Measurements from ENCODE around the gene TSHZ2.
A peak's percentile ranks its signal among the peaks of the same experiment; 100 is the strongest.
"Not testable (repeated sequence)": the region's sequence is repeated elsewhere in the genome, so short reads cannot be mapped to it uniquely, and the experiment has no call there.

The TSHZ2 gene

DNA sequence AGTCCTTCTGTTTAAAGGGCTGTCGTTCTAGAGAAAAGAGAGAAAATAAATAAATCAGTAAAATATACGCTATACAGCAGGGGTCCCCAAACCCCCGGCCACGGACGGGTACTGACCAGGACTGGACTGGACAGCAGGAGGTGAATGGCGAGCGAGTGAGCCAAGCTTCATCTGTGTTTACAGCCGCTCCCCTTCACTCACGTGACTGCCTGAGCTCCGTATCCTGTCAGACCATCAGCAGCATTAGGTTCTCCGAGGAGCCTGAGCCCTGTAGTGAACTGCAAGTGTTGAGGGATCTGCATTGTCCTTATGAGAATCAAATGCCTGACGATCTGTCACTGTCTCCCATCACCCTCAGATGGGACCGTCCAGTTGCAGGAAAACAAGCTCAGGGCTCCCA is 545.0 kb downstream of the TSHZ2 start:
- ChIA-PET CTCF (no interaction called here), POLR2A (no interaction called here)
- Histone ChIP-seq H3K4me3 (ENCODE audit: control insufficient read depth in 1 of 7, extremely low read depth in 1 of 7, insufficient read depth in 4 of 7, low read depth in 2 of 7, low read length in 6 of 7) (no peak overlapping the region), H3K9me3 (ENCODE audit: control extremely low read depth in 1 of 5, control insufficient read depth in 4 of 5, insufficient read depth in 2 of 5, low read depth in 1 of 5, low read length in 4 of 5) (no peaks in the 10 kb centered on the region), H3K27me3 (replicated peaks in 2 of 5; ENCODE audit: control insufficient read depth in 4 of 5, insufficient read depth in 5 of 5, low read length in 4 of 5) (no peaks in the 10 kb centered on the region), H3K4me1 (ENCODE audit: control extremely low read depth in 1 of 4, control insufficient read depth in 4 of 4, insufficient read depth in 4 of 4, low read length in 3 of 4) (no peaks in the 10 kb centered on the region), H3K27ac (ENCODE audit: insufficient read depth in 1 of 2, low read depth in 1 of 2, low read length in 2 of 2, poor library complexity in 1 of 2, severe bottlenecking in 2 of 2) (no peak overlapping the region), H3K36me3 (ENCODE audit: control insufficient read depth in 4 of 4, insufficient read depth in 4 of 4, low read length in 3 of 4) (no peaks in the 10 kb centered on the region)
- DNase-seq = no peak
- 96% methylated on average over 10 of the region's 13 CpGs for WGBS (ENCODE audit: insufficient coverage)

DNA sequence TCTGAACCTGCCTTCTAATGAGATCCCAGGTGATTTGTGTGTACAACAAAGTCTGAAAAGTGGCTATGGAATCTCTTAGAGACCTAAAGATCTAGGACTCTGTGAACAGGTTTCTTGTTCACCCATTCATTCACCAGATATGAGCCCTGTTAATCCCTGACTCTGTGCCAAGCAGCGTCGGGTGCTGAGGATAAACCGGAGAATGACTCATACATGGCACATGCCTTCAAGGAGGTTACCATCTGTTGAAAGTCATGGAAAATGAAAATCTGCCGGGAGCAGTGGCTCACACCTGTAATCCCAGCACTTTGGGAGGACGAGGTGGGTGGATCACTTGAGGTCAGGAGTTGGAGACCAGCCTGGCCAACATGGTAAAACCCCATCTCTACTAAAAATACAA is 549.3 kb downstream of the TSHZ2 start:
- 100% methylated on average over 4 of the region's 5 CpGs for WGBS (ENCODE audit: insufficient coverage)
- CTCF ChIA-PET = not testable (repeated sequence)

GRCh38 chr20:53522026-53522425 is 549.9 kb downstream of the TSHZ2 start:
- Histone ChIP-seq H3K27ac (ENCODE audit: insufficient read depth in 1 of 2, low read depth in 1 of 2, low read length in 2 of 2, poor library complexity in 1 of 2, severe bottlenecking in 2 of 2) (no peak overlapping the region), H3K4me1 (ENCODE audit: control extremely low read depth in 1 of 4, control insufficient read depth in 4 of 4, insufficient read depth in 4 of 4, low read length in 3 of 4) (no peaks in the 10 kb centered on the region), H3K36me3 (ENCODE audit: control insufficient read depth in 4 of 4, insufficient read depth in 4 of 4, low read length in 3 of 4) (no peaks in the 10 kb centered on the region), H3K27me3 (replicated peaks in 2 of 5; ENCODE audit: control insufficient read depth in 4 of 5, insufficient read depth in 5 of 5, low read length in 4 of 5) (no peaks in the 10 kb centered on the region), H3K9me3 (ENCODE audit: control extremely low read depth in 1 of 5, control insufficient read depth in 4 of 5, insufficient read depth in 2 of 5, low read depth in 1 of 5, low read length in 4 of 5) (no peaks in the 10 kb centered on the region), H3K4me3 (ENCODE audit: control insufficient read depth in 1 of 7, extremely low read depth in 1 of 7, insufficient read depth in 4 of 7, low read depth in 2 of 7, low read length in 6 of 7) (no peak overlapping the region)
- WGBS (ENCODE audit: insufficient coverage) = 75% methylated on average over 2 of the region's 3 CpGs
- ChIA-PET CTCF (no interaction called here), POLR2A (no interaction called here)
- no peak for DNase-seq

More for the DNA sequence above, 549.3 kb downstream of the TSHZ2 start:
- H3K36me3 ChIP-seq (ENCODE audit: control insufficient read depth in 4 of 4, insufficient read depth in 4 of 4, low read length in 3 of 4); H3K4me1 ChIP-seq (ENCODE audit: control extremely low read depth in 1 of 4, control insufficient read depth in 4 of 4, insufficient read depth in 4 of 4, low read length in 3 of 4); POLR2A ChIA-PET; H3K27me3 ChIP-seq (replicated peaks in 2 of 5; ENCODE audit: control insufficient read depth in 4 of 5, insufficient read depth in 5 of 5, low read length in 4 of 5); H3K4me3 ChIP-seq (ENCODE audit: control insufficient read depth in 1 of 7, extremely low read depth in 1 of 7, insufficient read depth in 4 of 7, low read depth in 2 of 7, low read length in 6 of 7); DNase-seq; H3K9me3 ChIP-seq (ENCODE audit: control extremely low read depth in 1 of 5, control insufficient read depth in 4 of 5, insufficient read depth in 2 of 5, low read depth in 1 of 5, low read length in 4 of 5); H3K27ac ChIP-seq (ENCODE audit: insufficient read depth in 1 of 2, low read depth in 1 of 2, low read length in 2 of 2, poor library complexity in 1 of 2, severe bottlenecking in 2 of 2): not testable (repeated sequence)

- Histone ChIP-seq H3K4me3 (ENCODE audit: control insufficient read depth in 1 of 7, extremely low read depth in 1 of 7, insufficient read depth in 4 of 7, low read depth in 2 of 7, low read length in 6 of 7) (no peak overlapping the region), H3K36me3 (ENCODE audit: control insufficient read depth in 4 of 4, insufficient read depth in 4 of 4, low read length in 3 of 4) (no peaks in the 10 kb centered on the region), H3K27ac (ENCODE audit: insufficient read depth in 1 of 2, low read depth in 1 of 2, low read length in 2 of 2, poor library complexity in 1 of 2, severe bottlenecking in 2 of 2) (no peak overlapping the region), H3K9me3 (ENCODE audit: control extremely low read depth in 1 of 5, control insufficient read depth in 4 of 5, insufficient read depth in 2 of 5, low read depth in 1 of 5, low read length in 4 of 5) (no peaks in the 10 kb centered on the region), H3K27me3 (replicated peaks in 2 of 5; ENCODE audit: control insufficient read depth in 4 of 5, insufficient read depth in 5 of 5, low read length in 4 of 5) (no peaks in the 10 kb centered on the region), H3K4me1 (ENCODE audit: control extremely low read depth in 1 of 4, control insufficient read depth in 4 of 4, insufficient read depth in 4 of 4, low read length in 3 of 4) (no peaks in the 10 kb centered on the region)
- ChIA-PET CTCF (no interaction called here), POLR2A (no interaction called here)
- no peak for DNase-seq
- WGBS (ENCODE audit: insufficient coverage) = 77% methylated on average over 5 of the region's 5 CpGs
Observed at GRCh38 chr20:53522696-53523095, 550.5 kb downstream of the TSHZ2 start.

- H3K27me3 ChIP-seq (replicated peaks in 2 of 5; ENCODE audit: control insufficient read depth in 4 of 5, insufficient read depth in 5 of 5, low read length in 4 of 5); H3K4me1 ChIP-seq (ENCODE audit: control extremely low read depth in 1 of 4, control insufficient read depth in 4 of 4, insufficient read depth in 4 of 4, low read length in 3 of 4); CTCF ChIA-PET; H3K4me3 ChIP-seq (ENCODE audit: control insufficient read depth in 1 of 7, extremely low read depth in 1 of 7, insufficient read depth in 4 of 7, low read depth in 2 of 7, low read length in 6 of 7); DNase-seq; H3K36me3 ChIP-seq (ENCODE audit: control insufficient read depth in 4 of 4, insufficient read depth in 4 of 4, low read length in 3 of 4); H3K27ac ChIP-seq (ENCODE audit: insufficient read depth in 1 of 2, low read depth in 1 of 2, low read length in 2 of 2, poor library complexity in 1 of 2, severe bottlenecking in 2 of 2); POLR2A ChIA-PET; H3K9me3 ChIP-seq (ENCODE audit: control extremely low read depth in 1 of 5, control insufficient read depth in 4 of 5, insufficient read depth in 2 of 5, low read depth in 1 of 5, low read length in 4 of 5): not testable (repeated sequence)
- 100% methylated on average over 1 of the region's 2 CpGs for whole genome bisulfite sequencing (ENCODE audit: insufficient coverage)
Observed at GRCh38 chr20:53523615-53524014, 551.5 kb downstream of the TSHZ2 start.

GRCh38 chr20:53524589-53525312 is 552.6 kb downstream of the TSHZ2 start:
- Histone ChIP-seq H3K4me1 (ENCODE audit: control extremely low read depth in 1 of 4, control insufficient read depth in 4 of 4, insufficient read depth in 4 of 4, low read length in 3 of 4) (no peaks in the 10 kb centered on the region), H3K36me3 (ENCODE audit: control insufficient read depth in 4 of 4, insufficient read depth in 4 of 4, low read length in 3 of 4) (no peaks in the 10 kb centered on the region), H3K4me3 (ENCODE audit: control insufficient read depth in 1 of 7, extremely low read depth in 1 of 7, insufficient read depth in 4 of 7, low read depth in 2 of 7, low read length in 6 of 7) (peak overlapping the region in 1 of 7 experiments; percentile 7), H3K9me3 (ENCODE audit: control extremely low read depth in 1 of 5, control insufficient read depth in 4 of 5, insufficient read depth in 2 of 5, low read depth in 1 of 5, low read length in 4 of 5) (no peaks in the 10 kb centered on the region), H3K27ac (ENCODE audit: insufficient read depth in 1 of 2, low read depth in 1 of 2, low read length in 2 of 2, poor library complexity in 1 of 2, severe bottlenecking in 2 of 2) (no peak overlapping the region), H3K27me3 (replicated peaks in 2 of 5; ENCODE audit: control insufficient read depth in 4 of 5, insufficient read depth in 5 of 5, low read length in 4 of 5) (no peaks in the 10 kb centered on the region)
- WGBS (ENCODE audit: insufficient coverage) = 94% methylated on average over 11 of the region's 13 CpGs
- ChIA-PET CTCF (no interaction called here), POLR2A (no interaction called here)
- no peak for DNase-seq

DNA sequence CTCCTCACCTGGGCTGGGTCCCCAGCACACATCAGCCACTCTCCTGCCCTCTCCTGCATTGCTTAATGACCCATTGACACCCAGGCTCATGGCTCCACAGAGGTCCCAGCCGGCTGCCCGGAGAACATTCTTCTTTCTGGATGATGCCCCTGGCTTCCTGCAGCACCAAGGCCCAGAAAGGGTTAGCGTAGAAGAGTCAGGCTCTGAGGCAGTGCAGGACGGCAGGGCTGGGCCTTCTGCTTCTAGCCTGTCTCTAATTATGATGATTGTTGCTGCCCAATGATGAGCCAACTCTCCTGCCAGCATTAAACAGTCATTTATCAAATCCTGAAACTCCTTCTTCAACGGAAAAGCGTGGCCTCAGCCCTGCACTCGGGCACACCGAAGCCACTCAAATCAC is 555.0 kb downstream of the TSHZ2 start:
- ChIA-PET CTCF (no interaction called here), POLR2A (no interaction called here)
- no peak overlapping the region for H3K27ac ChIP-seq (ENCODE audit: insufficient read depth in 1 of 2, low read depth in 1 of 2, low read length in 2 of 2, poor library complexity in 1 of 2, severe bottlenecking in 2 of 2)
- no peaks in the 10 kb centered on the region for H3K36me3 ChIP-seq (ENCODE audit: control insufficient read depth in 4 of 4, insufficient read depth in 4 of 4, low read length in 3 of 4)
- DNase-seq = no peak
- no peaks in the 10 kb centered on the region for H3K4me1 ChIP-seq (ENCODE audit: control extremely low read depth in 1 of 4, control insufficient read depth in 4 of 4, insufficient read depth in 4 of 4, low read length in 3 of 4)
- no peak overlapping the region for H3K4me3 ChIP-seq (ENCODE audit: control insufficient read depth in 1 of 7, extremely low read depth in 1 of 7, insufficient read depth in 4 of 7, low read depth in 2 of 7, low read length in 6 of 7)
- 99% methylated on average over 7 of the region's 8 CpGs for WGBS (ENCODE audit: insufficient coverage)
- H3K27me3 ChIP-seq (replicated peaks in 2 of 5; ENCODE audit: control insufficient read depth in 4 of 5, insufficient read depth in 5 of 5, low read length in 4 of 5) = peaks cover 0 to 3% (median 0%) of the 10 kb centered on the region in 5 experiments
- no peaks in the 10 kb centered on the region for H3K9me3 ChIP-seq (ENCODE audit: control extremely low read depth in 1 of 5, control insufficient read depth in 4 of 5, insufficient read depth in 2 of 5, low read depth in 1 of 5, low read length in 4 of 5)
